Right atrium auricular region (tissue), 2 donors: ENCODE data around the gene TBC1D12. TPM values are rescaled to one million over a fixed set of nuclear protein-coding genes. Genes with fewer than 3 reads are reported as not detected.
"Not testable (repeated sequence)": the region's sequence is repeated elsewhere in the genome, so short reads cannot be mapped to it uniquely, and the experiment has no call there.

Experiments used
- DNase-seq: peaks from one replicate; pipeline ENCODE4 v3.0.0-alpha.2; 2019; ENCODE audit warnings: low spot score
- H3K27ac ChIP-seq, 2 donors: fragments of 200-600 bp; sonication (generic); 1 replicate in 1 of 2; 2 replicates in 1 of 2; pipeline ENCODE4 v1.5.1; 2016 to 2019
- H3K27me3 ChIP-seq, 2 donors: fragments of 200-600 bp; sonication (generic); one replicate each; pipeline versions ENCODE4 v1.5.1 to v1.6.0; 2017 to 2019
- H3K36me3 ChIP-seq: fragments of 200-600 bp; sonication (generic); one replicate; pipeline ENCODE4 v1.5.1; 2016
- H3K4me1 ChIP-seq, 2 donors: fragments of 200-600 bp; sonication (generic); one replicate each; pipeline versions ENCODE4 v1.5.1 to v1.6.0; 2017 to 2019
- H3K4me3 ChIP-seq, 2 donors: fragments of 200-600 bp; sonication (generic); 1 replicate in 1 of 2; 2 replicates in 1 of 2; pipeline ENCODE4 v1.5.1; 2017 to 2019; ENCODE audit warnings: mild to moderate bottlenecking in 1 of 2, moderate library complexity in 1 of 2
- H3K9me3 ChIP-seq, 2 donors: fragments of 200-600 bp; sonication (generic); one replicate each; pipeline ENCODE4 v1.5.1; 2019
- total RNA-seq, 2 donors: library from RNA; depleted of rRNA; stranded (reverse); fragments of >200 nt; gene quantifications; one replicate each; pipeline ENCODE4 v1.1.0, GENCODE V29; 2016
- TF ChIP-seq, protein P1 (sequence below), 2 donors: fragments of 200-600 bp; sonication (generic); IDR thresholded peaks; one replicate each; pipeline ENCODE4 v1.5.1; 2019; ENCODE audit warnings: antibody characterized with exemption in 2 of 2

The TBC1D12 gene
- total RNA-seq, 2 donors from 2014 or later = 5.2 to 8.4 TPM

DNA sequence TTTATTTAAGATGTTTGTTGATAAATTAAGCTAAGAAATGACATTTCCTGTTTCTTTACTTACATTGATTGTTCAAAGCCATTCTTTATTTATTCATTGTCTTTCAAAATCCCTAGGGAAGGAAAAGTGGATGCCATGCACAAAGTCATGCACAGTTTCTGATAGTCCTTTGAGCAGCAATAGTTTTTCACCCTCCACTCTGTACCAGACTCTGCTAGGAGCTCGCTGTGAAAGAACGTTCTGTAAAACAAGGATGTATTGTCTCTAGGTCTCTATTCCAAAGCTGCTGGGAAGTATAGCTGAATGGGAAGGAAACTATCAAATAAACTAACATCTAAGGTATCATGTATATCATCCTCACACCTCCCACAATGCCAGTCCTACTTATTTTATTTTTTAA, 31.8 kb upstream of the TBC1D12 start:
- Histone ChIP-seq H3K4me1 (no peaks in the 10 kb centered on the region), H3K27me3 (no peaks in the 10 kb centered on the region), H3K4me3 (no peak overlapping the region), H3K27ac (no peak overlapping the region), H3K9me3 (no peaks in the 10 kb centered on the region), H3K36me3 (no peaks in the 10 kb centered on the region)
- TF ChIP-seq, protein P1, sequence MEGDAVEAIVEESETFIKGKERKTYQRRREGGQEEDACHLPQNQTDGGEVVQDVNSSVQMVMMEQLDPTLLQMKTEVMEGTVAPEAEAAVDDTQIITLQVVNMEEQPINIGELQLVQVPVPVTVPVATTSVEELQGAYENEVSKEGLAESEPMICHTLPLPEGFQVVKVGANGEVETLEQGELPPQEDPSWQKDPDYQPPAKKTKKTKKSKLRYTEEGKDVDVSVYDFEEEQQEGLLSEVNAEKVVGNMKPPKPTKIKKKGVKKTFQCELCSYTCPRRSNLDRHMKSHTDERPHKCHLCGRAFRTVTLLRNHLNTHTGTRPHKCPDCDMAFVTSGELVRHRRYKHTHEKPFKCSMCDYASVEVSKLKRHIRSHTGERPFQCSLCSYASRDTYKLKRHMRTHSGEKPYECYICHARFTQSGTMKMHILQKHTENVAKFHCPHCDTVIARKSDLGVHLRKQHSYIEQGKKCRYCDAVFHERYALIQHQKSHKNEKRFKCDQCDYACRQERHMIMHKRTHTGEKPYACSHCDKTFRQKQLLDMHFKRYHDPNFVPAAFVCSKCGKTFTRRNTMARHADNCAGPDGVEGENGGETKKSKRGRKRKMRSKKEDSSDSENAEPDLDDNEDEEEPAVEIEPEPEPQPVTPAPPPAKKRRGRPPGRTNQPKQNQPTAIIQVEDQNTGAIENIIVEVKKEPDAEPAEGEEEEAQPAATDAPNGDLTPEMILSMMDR (IDR thresholded peaks at IDR 0.05) = no peak
- no peak for DNase-seq

DNA sequence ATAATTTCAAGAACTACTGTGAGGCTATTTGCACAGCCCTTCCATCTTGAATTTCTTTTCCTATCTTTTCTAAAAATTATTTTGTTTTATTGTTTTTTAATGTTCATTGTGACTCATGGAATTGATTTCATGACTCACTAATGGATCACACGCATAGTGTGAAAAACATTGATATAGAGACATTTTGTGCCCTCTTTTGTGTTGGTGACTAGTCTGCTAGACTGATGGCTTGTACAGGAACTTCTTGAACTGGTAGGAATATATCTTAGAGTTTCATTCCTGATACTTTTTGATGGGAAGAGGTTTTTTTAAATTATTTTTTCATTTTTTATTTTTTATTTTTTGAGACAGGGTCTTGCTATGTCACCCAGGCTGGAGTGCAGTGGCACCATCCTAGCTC, 27.0 kb upstream of the TBC1D12 start:
- no peak overlapping the region for H3K4me3 ChIP-seq
- H3K4me1 ChIP-seq = no peaks in the 10 kb centered on the region
- H3K27me3 ChIP-seq = no peaks in the 10 kb centered on the region
- no peak for DNase-seq
- no peaks in the 10 kb centered on the region for H3K36me3 ChIP-seq
- H3K9me3 ChIP-seq = no peaks in the 10 kb centered on the region
- no peak overlapping the region for H3K27ac ChIP-seq
- TF ChIP-seq, protein P1 (IDR thresholded peaks at IDR 0.05) = no peak

DNA sequence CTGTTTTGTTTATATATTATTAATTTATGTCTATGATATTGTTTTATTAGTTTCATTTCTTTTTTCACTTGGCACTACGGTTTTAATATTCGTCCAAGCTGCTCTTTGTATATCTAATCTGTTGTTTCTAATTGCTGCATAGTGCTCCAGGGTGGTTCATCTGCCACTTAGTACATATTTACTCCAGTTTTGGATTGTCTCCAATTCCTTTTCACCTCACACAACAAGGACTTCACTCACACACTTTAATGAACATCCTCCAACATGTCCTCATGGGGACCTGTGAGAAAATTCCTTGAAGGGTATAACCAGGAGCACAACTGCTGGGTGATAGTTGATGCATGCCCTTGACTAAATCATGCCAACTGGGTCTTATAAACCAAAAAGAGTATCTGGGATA, 25.5 kb upstream of the TBC1D12 start:
- no peaks in the 10 kb centered on the region for H3K4me1 ChIP-seq
- H3K36me3 ChIP-seq = no peaks in the 10 kb centered on the region
- no peak overlapping the region for H3K4me3 ChIP-seq
- TF ChIP-seq, protein P1 (IDR thresholded peaks at IDR 0.05) = no peak
- no peak for DNase-seq
- H3K27me3 ChIP-seq = no peaks in the 10 kb centered on the region
- no peak overlapping the region for H3K27ac ChIP-seq
- H3K9me3 ChIP-seq = no peaks in the 10 kb centered on the region

DNA sequence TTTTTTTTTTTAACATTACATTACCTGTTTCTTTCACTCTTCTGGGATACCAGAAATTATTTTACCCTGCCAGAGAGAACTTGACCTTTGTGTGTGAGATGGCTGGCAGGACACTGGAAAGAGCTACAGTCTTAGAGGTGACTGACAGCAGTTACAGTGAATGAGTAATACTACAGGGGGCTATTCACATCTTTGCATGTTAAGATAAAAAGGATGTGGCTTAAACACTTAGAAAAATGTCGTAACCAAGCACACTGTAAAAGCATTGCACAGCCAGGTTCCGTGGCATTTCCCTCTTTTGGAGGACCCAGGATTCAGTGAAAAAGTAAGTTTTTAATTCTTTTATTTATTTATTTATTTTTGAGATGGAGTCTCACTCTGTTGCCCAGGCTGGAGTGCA, 18.8 kb upstream of the TBC1D12 start:
- DNase-seq = no peak
- Histone ChIP-seq H3K4me3 (no peak overlapping the region), H3K9me3 (no peaks in the 10 kb centered on the region), H3K27ac (no peak overlapping the region), H3K27me3 (no peaks in the 10 kb centered on the region), H3K36me3 (no peaks in the 10 kb centered on the region), H3K4me1 (no peaks in the 10 kb centered on the region)
- TF ChIP-seq, protein P1 (IDR thresholded peaks at IDR 0.05) = no peak

DNA sequence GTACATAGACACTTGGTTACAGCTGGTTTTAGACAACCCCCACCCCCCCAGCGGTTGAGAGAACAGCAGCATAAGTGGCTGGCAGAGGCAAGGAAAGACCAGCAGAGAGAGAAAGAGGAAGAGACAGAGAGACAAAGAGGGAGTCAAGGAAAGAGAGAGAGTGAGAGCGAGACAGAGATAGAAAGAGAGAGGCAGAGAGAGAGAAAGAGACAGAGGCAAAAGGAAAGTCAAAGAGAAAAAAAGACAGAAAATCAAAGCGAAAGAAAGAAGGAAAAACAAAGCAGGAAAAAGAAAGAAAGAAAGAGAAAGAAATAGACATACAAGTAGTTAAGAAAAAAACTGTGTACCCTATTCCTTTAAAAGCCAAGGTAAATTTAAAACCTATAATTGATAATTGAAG, 16.6 kb upstream of the TBC1D12 start:
- not testable (repeated sequence) for H3K36me3 ChIP-seq, H3K27me3 ChIP-seq, H3K4me1 ChIP-seq, H3K9me3 ChIP-seq, H3K4me3 ChIP-seq, H3K27ac ChIP-seq, DNase-seq

DNA sequence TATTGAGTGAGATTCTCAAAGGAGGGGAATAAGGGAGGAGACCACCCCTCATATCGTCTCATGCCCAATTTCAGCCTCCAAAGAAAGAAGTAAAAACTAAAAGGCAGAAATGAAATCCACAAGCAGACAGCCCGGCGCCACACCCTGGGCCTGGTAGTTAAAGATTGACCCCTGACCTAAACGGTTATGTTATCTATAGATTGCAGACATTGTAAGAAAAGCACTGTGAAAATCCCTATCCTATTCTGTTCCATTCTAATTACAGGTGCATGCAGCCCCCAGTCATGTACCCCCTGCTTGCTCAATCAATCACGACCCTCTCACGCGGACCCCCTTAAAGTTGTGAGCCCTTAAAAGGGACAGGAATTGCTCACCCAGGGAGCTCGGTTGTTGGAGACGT, 10.2 kb upstream of the TBC1D12 start:
- not testable (repeated sequence) for H3K36me3 ChIP-seq, H3K9me3 ChIP-seq, H3K4me3 ChIP-seq, H3K27ac ChIP-seq, H3K4me1 ChIP-seq, DNase-seq, H3K27me3 ChIP-seq

DNA sequence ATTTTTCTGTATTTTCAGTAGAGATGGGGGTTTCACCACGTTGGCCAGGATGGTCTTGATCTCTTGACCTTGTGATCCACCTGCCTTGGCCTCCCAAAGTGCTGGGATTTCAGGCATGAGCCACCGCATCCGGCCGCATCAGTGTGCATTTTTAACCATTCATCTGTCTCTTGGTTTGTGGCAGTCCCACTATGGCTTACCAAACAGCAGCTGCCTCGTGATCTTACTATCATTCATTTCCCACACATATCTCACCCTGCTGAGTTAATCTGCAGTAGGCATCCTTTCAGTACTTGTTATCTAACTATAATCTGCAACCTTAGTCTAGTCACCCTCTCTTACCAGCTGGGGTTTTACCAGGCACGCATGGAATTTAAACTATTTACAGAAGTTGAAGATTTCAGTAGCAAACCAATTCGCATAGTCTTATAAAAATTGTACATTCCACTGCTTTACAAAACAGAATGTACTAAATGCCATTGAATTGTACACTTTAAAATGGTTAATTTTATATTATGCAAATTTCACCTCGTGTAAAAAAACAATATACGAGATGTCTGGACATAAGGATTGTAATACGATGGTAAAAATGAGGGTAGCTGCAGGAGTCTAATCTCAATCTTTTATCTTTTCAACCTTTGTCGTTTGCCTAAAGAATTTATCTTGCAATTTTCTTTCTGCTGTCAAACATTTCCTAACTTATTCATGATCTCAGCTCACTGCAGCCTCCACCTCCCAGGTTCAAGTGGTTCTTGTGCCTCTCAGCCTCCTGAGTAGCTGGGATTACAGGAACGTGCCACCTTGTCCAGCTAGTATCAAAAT, 4.6 kb upstream of the TBC1D12 start:
- no peaks in the 10 kb centered on the region for H3K27me3 ChIP-seq
- DNase-seq = no peak
- H3K27ac ChIP-seq = no peak overlapping the region
- H3K4me1 ChIP-seq = no peaks in the 10 kb centered on the region
- no peaks in the 10 kb centered on the region for H3K36me3 ChIP-seq
- no peak overlapping the region for H3K4me3 ChIP-seq
- H3K9me3 ChIP-seq = no peaks in the 10 kb centered on the region
- TF ChIP-seq, protein P1 (IDR thresholded peaks at IDR 0.05) = no peak
